Lower leg skin (tissue), 4 donors: Measurements from ENCODE around the gene GDF2. TPM values are rescaled to one million over a fixed set of nuclear protein-coding genes. Genes with fewer than 3 reads are reported as not detected.

Experiments
- DNase-seq, 2 donors: peaks; one replicate each; pipeline ENCODE4 v3.0.0-alpha.2; 2019; ENCODE audit warnings: low spot score in 2 of 2
- H3K4me3 ChIP-seq: fragments of 200-600 bp; sonication (generic); 2 replicates; pipeline ENCODE4 v1.5.1; 2017; ENCODE audit warnings: mild to moderate bottlenecking, low read depth; ENCODE audit not compliant: poor library complexity, severe bottlenecking
- POLR2A ChIP-seq, 2 donors: fragments of 450-650 bp; IDR thresholded peaks; one replicate each; pipeline ENCODE4 v1.6.1; 2016 to 2017; ENCODE audit warnings: antibody characterized with exemption in 2 of 2, mild to moderate bottlenecking in 1 of 2, moderate library complexity in 1 of 2
- WGBS, 2 donors: methylation state at CpG; one replicate each; pipeline ENCODE4 v1.1.5; 2018; 5-methylcytosine and 5-hydroxymethylcytosine counted together
- intact Hi-C: fragments of 100-400 bp; cut with DNase I; formaldehyde crosslinking; loops from one replicate; pipeline ENCODE4 v1.15.0; 2023; ENCODE audit warnings: low total_unique reads
- total RNA-seq, 4 donors: library from RNA; depleted of rRNA; stranded (reverse); fragments of >200 nt; gene quantifications; one replicate each; pipeline ENCODE4 v1.1.0, GENCODE V29; 2016
- TF ChIP-seq, protein P1 (sequence below), 3 donors: fragments of 450-650 bp; IDR thresholded peaks; one replicate each; pipeline ENCODE4 v1.5.1; 2016; ENCODE audit warnings: antibody characterized with exemption in 3 of 3, mild to moderate bottlenecking in 3 of 3, moderate library complexity in 2 of 3

The GDF2 gene
- total RNA-seq, 4 donors from 2014 or later: not detected

DNA sequence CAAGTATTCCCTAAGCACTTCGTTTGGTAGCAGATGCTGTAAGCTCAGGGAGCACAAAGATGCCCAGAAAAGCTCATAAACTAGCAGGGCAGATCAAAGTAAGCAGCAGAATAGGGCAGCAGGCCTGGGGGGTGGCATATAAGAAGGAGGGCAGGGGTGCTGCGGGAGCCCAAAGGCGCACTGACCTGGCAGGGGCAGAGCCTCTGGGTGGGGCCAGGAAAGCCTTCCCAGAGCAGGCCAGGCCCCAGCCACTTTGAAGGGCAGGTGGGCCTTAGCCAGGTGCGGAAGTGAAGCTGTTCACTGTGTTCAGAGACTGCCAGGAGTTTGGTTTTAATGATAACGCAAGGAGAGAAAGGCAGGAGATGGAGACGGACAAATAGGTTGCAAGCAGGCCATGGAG lies 18.4 kb upstream of the GDF2 start:
- H3K4me3 ChIP-seq: no peak overlapping the region
- intact Hi-C loops: no loop called here
- TF ChIP-seq, protein P1, sequence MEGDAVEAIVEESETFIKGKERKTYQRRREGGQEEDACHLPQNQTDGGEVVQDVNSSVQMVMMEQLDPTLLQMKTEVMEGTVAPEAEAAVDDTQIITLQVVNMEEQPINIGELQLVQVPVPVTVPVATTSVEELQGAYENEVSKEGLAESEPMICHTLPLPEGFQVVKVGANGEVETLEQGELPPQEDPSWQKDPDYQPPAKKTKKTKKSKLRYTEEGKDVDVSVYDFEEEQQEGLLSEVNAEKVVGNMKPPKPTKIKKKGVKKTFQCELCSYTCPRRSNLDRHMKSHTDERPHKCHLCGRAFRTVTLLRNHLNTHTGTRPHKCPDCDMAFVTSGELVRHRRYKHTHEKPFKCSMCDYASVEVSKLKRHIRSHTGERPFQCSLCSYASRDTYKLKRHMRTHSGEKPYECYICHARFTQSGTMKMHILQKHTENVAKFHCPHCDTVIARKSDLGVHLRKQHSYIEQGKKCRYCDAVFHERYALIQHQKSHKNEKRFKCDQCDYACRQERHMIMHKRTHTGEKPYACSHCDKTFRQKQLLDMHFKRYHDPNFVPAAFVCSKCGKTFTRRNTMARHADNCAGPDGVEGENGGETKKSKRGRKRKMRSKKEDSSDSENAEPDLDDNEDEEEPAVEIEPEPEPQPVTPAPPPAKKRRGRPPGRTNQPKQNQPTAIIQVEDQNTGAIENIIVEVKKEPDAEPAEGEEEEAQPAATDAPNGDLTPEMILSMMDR (IDR thresholded peaks at IDR 0.05): no peak
- TF ChIP-seq POLR2A (IDR thresholded peaks at IDR 0.05): no peak
- DNase-seq: no peak
- WGBS, 2 donors: 93 to 95% methylated on average over 6 of the region's 6 CpGs

DNA sequence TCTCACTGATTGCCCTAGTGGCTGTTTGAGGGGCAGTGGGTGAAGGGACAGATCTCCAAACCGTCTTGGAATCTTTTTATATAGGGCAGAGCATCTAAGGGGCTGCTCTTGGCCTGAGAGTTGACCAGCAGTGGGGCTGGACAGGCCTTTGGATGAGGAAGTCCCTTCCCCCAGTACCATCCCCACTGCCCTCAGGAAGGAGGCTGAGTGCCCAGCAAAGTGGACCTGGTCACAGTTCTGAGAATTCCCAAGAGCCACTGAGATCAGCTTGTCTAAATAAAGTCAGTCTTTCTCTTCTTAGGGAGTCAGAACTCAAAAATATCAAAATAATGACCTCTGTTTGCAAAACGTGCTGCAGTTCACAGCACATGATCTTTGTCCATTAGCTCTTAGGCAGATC lies 16.7 kb upstream of the GDF2 start:
- TF ChIP-seq, protein P1 (IDR thresholded peaks at IDR 0.05): no peak
- TF ChIP-seq POLR2A (IDR thresholded peaks at IDR 0.05): no peak
- no peak for DNase-seq
- 77 to 81% methylated on average over 2 of the region's 2 CpGs for WGBS, 2 donors
- intact Hi-C loops: no loop called here
- H3K4me3 ChIP-seq: no peak overlapping the region

DNA sequence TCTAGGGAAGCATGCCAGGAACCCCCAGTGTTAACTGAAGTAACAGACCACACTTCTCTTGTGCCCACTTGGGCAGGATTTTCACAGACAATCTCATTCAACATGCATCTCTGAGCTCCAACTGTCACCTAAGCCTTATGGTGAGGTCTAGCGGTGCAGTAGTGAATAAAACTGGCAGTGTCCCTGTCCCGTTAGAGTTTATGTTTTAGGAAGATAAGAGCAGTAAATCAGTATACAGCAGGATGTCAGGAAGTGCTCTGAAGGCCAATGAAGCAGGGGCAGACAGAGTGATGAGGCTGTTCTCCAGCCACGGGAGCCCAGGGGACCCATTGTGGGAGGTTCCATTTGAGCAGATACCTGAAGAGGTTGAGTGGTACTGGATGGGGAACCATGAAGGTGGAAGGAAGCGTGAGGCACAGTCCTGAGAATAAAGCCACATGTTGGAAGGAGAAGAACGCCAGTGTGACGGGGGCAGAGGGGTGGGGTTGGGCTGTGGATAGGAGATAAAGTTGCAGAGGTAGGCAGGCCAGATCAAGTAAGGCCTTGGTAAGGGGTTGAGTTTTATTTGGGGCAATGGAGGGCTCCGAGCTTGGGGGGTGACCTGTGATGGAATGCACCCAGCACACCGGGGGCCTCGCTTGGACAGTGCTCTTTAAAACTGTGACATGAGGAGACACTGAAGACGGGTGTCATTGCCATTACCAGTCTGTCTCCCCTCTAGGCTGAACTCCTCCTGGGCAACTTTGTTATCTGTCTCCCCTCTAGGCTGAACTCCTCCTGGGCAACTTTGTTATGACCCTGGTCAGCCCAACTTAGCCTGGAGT lies 15.7 kb upstream of the GDF2 start:
- TF ChIP-seq, protein P1 (IDR thresholded peaks at IDR 0.05): no peak
- no peak for TF ChIP-seq POLR2A (IDR thresholded peaks at IDR 0.05)
- 78 to 85% methylated on average over 10 of the region's 10 CpGs for WGBS, 2 donors
- no peak overlapping the region for H3K4me3 ChIP-seq
- intact Hi-C loops: no loop called here
- DNase-seq: no peak

DNA sequence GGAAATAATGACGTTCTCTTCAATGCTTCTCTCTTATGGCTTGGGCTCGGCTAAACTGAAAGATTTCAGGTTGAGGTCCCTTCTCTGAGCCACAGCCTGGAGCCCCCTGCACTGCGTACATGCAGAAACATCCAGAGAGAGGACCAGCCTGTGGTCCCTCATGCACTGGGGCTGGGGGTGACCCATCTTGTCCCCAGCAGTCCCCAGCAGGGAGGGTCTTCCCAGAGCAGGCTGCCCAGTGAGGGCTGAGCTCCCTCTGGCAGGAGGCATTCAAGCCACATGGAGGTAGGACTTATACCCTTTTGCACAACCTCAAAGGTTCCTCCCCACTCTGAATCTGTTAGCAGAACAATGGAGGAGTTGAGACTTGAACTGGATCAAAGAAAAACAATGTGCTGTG lies 14.9 kb upstream of the GDF2 start:
- TF ChIP-seq POLR2A (IDR thresholded peaks at IDR 0.05): no peak
- TF ChIP-seq, protein P1 (IDR thresholded peaks at IDR 0.05): no peak
- intact Hi-C loops: no loop called here
- H3K4me3 ChIP-seq: no peak overlapping the region
- DNase-seq: no peak
- WGBS, 2 donors: 91 to 93% methylated on average over 3 of the region's 3 CpGs

DNA sequence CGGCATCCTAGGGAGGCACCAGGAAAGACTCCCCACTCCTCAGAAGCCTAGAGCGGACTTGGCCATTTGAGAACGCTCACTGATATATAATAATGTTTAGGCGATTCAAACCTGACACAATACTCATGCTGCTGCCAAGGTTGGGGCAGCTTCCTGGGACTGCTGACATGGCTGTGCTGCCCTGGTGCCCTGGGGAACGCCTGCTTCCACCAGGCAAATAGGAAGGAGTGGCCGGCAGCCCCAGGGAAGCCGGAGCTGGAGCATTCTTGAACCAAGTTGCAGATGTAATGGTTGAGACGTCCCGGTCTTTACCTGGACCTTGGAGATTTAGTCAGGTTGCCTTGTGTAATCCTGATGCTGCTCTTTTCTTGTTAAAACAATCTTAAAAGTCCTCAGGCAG lies 13.5 kb upstream of the GDF2 start:
- DNase-seq: no peak
- TF ChIP-seq, protein P1 (IDR thresholded peaks at IDR 0.05): no peak
- TF ChIP-seq POLR2A (IDR thresholded peaks at IDR 0.05): no peak
- intact Hi-C loops: no loop called here
- 86 to 87% methylated on average over 9 of the region's 9 CpGs for WGBS, 2 donors
- H3K4me3 ChIP-seq: no peak overlapping the region
